Neural cell (in vitro differentiated cells): ENCODE data around the gene PCDHA1.

Experiments
- CTCF ChIP-seq: fragments of 450-650 bp; IDR thresholded peaks from 2 replicates; pipeline ENCODE4 v1.5.1; 2014; ENCODE audit warnings: antibody characterized with exemption, mild to moderate bottlenecking, moderate library complexity; ENCODE audit not compliant: poor library complexity, severe bottlenecking
- EP300 ChIP-seq: fragments of 450-650 bp; conservative IDR thresholded peaks from 2 replicates; pipeline ENCODE4 v1.6.1; 2014; ENCODE audit warnings: antibody characterized with exemption, mild to moderate bottlenecking, moderate library complexity; ENCODE audit not compliant: poor library complexity, severe bottlenecking
- EZH2 ChIP-seq: fragments of 200-600, 300-800 bp; shearing (Covaris generic), sonication (generic); IDR thresholded peaks from 2 replicates; pipeline ENCODE4 v1.6.1; 2014; ENCODE audit warnings: antibody characterized with exemption, low read length, borderline replicate concordance, mild to moderate bottlenecking; ENCODE audit not compliant: insufficient read depth, poor library complexity, severe bottlenecking
- POLR2AphosphoS5 ChIP-seq: IDR thresholded peaks from 2 replicates; pipeline ENCODE4 v1.6.1; 2012

GRCh38 chr5:141041427-141041785, 255.5 kb downstream of the PCDHA1 start:
- no peak for TF ChIP-seq EP300
- TF ChIP-seq CTCF: no peak
- no peak for TF ChIP-seq POLR2AphosphoS5
- no peak for TF ChIP-seq EZH2
